ENCODE measurements around the gene NOL4L.
"Not testable (repeated sequence)": the region's sequence is repeated elsewhere in the genome, so short reads cannot be mapped to it uniquely, and the experiment has no call there.

The NOL4L gene

GRCh38 chr20:32468313-32468640 is 116.9 kb downstream of the NOL4L start:
- DNase-seq (ENCODE audit: low read depth in 1 of 2, low spot score in 1 of 2): no peak
- Histone ChIP-seq H3K27ac (replicated peaks) (no peak overlapping the region), H3K27me3 (ENCODE audit: insufficient read depth, poor library complexity, severe bottlenecking) (no peaks in the 10 kb centered on the region), H3K4me3 (replicated peaks; ENCODE audit: insufficient read depth, low read length) (no peak overlapping the region)
- TF ChIP-seq, protein P1, sequence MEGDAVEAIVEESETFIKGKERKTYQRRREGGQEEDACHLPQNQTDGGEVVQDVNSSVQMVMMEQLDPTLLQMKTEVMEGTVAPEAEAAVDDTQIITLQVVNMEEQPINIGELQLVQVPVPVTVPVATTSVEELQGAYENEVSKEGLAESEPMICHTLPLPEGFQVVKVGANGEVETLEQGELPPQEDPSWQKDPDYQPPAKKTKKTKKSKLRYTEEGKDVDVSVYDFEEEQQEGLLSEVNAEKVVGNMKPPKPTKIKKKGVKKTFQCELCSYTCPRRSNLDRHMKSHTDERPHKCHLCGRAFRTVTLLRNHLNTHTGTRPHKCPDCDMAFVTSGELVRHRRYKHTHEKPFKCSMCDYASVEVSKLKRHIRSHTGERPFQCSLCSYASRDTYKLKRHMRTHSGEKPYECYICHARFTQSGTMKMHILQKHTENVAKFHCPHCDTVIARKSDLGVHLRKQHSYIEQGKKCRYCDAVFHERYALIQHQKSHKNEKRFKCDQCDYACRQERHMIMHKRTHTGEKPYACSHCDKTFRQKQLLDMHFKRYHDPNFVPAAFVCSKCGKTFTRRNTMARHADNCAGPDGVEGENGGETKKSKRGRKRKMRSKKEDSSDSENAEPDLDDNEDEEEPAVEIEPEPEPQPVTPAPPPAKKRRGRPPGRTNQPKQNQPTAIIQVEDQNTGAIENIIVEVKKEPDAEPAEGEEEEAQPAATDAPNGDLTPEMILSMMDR (IDR thresholded peaks at IDR 0.05; ENCODE audit: insufficient read depth, low read length): no peak
- TF ChIP-seq SPI1 (IDR thresholded peaks at IDR 0.05; ENCODE audit: borderline replicate concordance, low read depth) (no peak), GABPA (IDR thresholded peaks at IDR 0.05; ENCODE audit: low read depth) (no peak)

- no peak for DNase-seq (ENCODE audit: low read depth in 1 of 2, low spot score in 1 of 2)
- no peak overlapping the region for H3K27ac ChIP-seq (replicated peaks)
These were observed 117.4 kb downstream of the NOL4L start for GRCh38 chr20:32467506-32468312.

DNA sequence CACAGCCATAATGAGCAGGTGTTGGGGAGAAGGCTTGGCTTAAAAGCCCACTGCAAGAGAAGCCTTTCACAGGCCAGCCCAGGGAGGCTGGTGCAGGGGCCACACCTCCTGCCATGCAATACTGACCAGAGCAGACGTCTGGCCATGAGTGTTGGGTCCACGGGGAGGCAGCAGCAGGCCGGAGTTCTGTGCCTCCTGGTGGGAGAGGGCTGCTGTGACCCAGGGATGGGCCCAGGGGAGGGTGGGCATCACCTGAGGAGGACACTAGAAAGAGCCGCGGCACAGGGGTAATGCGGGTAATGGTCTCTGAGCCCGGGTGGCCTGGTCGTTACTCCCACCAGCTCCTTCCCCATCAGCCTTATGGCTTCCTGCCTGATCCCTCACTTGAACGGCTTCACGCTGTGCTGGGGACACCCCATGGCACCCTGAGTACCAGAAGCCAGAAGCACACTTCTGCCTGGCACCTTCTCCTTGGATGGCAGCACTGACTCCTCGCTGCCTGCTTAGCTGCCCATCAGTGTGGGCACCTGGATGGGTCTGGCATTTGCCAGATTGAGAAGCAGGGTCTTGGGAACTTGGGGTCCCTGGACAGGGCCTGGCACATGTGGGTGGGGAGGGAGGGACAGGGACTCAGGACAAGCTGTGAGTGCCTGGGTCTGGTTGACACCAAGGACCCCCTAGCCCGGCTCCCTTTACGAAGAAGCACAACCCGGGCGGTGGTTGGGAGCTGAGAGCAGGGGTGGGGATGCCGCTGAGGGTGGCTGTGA is 118.2 kb downstream of the NOL4L start:
- TF ChIP-seq REST (IDR thresholded peaks at IDR 0.05; ENCODE audit: insufficient replicate concordance, low read depth): no peak
- TF ChIP-seq SPI1 (IDR thresholded peaks at IDR 0.05; ENCODE audit: borderline replicate concordance, low read depth): no peak
- TF ChIP-seq, protein P1 (IDR thresholded peaks at IDR 0.05; ENCODE audit: insufficient read depth, low read length): no peak
- TF ChIP-seq GABPA (IDR thresholded peaks at IDR 0.05; ENCODE audit: low read depth): no peak
- no peak for TF ChIP-seq POLR2AphosphoS5 (IDR thresholded peaks at IDR 0.05; ENCODE audit: low read depth)
- no peak overlapping the region for H3K27ac ChIP-seq (replicated peaks)
- no peak for DNase-seq (ENCODE audit: low read depth in 1 of 2, low spot score in 1 of 2)
- no peaks in the 10 kb centered on the region for H3K27me3 ChIP-seq (ENCODE audit: insufficient read depth, poor library complexity, severe bottlenecking)
- no peak overlapping the region for H3K4me3 ChIP-seq (replicated peaks; ENCODE audit: insufficient read depth, low read length)

More at GRCh38 chr20:32467506-32468312, 117.4 kb downstream of the NOL4L start:
- no peaks in the 10 kb centered on the region for H3K27me3 ChIP-seq (ENCODE audit: insufficient read depth, poor library complexity, severe bottlenecking)
- no peak for TF ChIP-seq POLR2AphosphoS5 (IDR thresholded peaks at IDR 0.05; ENCODE audit: low read depth)
- TF ChIP-seq REST (IDR thresholded peaks at IDR 0.05; ENCODE audit: insufficient replicate concordance, low read depth): no peak
- TF ChIP-seq, protein P1 (IDR thresholded peaks at IDR 0.05; ENCODE audit: insufficient read depth, low read length): no peak
- TF ChIP-seq SPI1 (IDR thresholded peaks at IDR 0.05; ENCODE audit: borderline replicate concordance, low read depth): no peak
- TF ChIP-seq GABPA (IDR thresholded peaks at IDR 0.05; ENCODE audit: low read depth): no peak
- H3K4me3 ChIP-seq (replicated peaks; ENCODE audit: insufficient read depth, low read length): no peak overlapping the region

- H3K4me3 ChIP-seq (replicated peaks; ENCODE audit: insufficient read depth, low read length); H3K27ac ChIP-seq (replicated peaks): not testable (repeated sequence)
These were observed 119.0 kb downstream of the NOL4L start for GRCh38 chr20:32465901-32466675.

More at GRCh38 chr20:32465901-32466675, 119.0 kb downstream of the NOL4L start:
- H3K27me3 ChIP-seq (ENCODE audit: insufficient read depth, poor library complexity, severe bottlenecking); DNase-seq (ENCODE audit: low read depth in 1 of 2, low spot score in 1 of 2): not testable (repeated sequence)

Data from HL-60 (cell line).